Natural killer cell (primary cell): ENCODE results near the gene MEPCE. TPM values are rescaled to one million over a fixed set of nuclear protein-coding genes. Genes with fewer than 3 reads are reported as not detected.

Experiments used
- ATAC-seq, 3 donors: fragments of 150-1000 bp in 2 of 3; fragments of 200-7000 bp in 1 of 3; cut with Tn5 transposase; 1 replicate in 1 of 3; 2 replicates in 2 of 3; pipeline ENCODE4 v1.10.0; 2021; ENCODE audit warnings: mild to moderate bottlenecking in 2 of 3, moderate library complexity in 2 of 3
- DNase-seq, 2 donors: peaks; one replicate each; pipeline versions ENCODE4 v3.0.0 to v3.0.0-alpha.2; 2013 to 2021; ENCODE audit warnings: mixed read lengths in 1 of 2
- H3K27ac ChIP-seq: one replicate; pipeline ENCODE4 v1.5.1; 2013; ENCODE audit warnings: mild to moderate bottlenecking, low read length
- H3K27me3 ChIP-seq: one replicate; pipeline ENCODE4 v1.6.1; 2013; ENCODE audit warnings: low read length; ENCODE audit not compliant: control insufficient read depth, insufficient read depth
- H3K36me3 ChIP-seq: one replicate; pipeline ENCODE4 v1.6.1; 2013; ENCODE audit warnings: low read length; ENCODE audit not compliant: control insufficient read depth, insufficient read depth
- H3K4me1 ChIP-seq: one replicate; pipeline ENCODE4 v1.6.1; 2013; ENCODE audit warnings: low read length; ENCODE audit not compliant: control insufficient read depth, insufficient read depth
- H3K4me3 ChIP-seq: one replicate; pipeline ENCODE4 v1.5.1; 2013; ENCODE audit warnings: low read length
- H3K9me3 ChIP-seq: one replicate; pipeline ENCODE4 v1.6.1; 2013; ENCODE audit warnings: low read length; ENCODE audit not compliant: control insufficient read depth, insufficient read depth
- H3K27ac Mint-ChIP-seq, 2 donors: one replicate each; pipeline ENCODE4 v1.8.0; 2022; ENCODE audit warnings: mild to moderate bottlenecking in 2 of 2, mixed read lengths in 2 of 2, moderate library complexity in 1 of 2
- H3K27me3 Mint-ChIP-seq, 2 donors: one replicate each; pipeline ENCODE4 v1.8.0; 2022; ENCODE audit warnings: low read depth in 2 of 2, mixed read lengths in 2 of 2
- H3K36me3 Mint-ChIP-seq: one replicate; pipeline ENCODE4 v1.8.0; 2022; ENCODE audit warnings: mixed read lengths
- H3K4me1 Mint-ChIP-seq, 2 donors: one replicate each; pipeline ENCODE4 v1.8.0; 2022; ENCODE audit warnings: mixed read lengths in 2 of 2
- H3K4me3 Mint-ChIP-seq: one replicate; pipeline ENCODE4 v1.8.0; 2022; ENCODE audit warnings: mild to moderate bottlenecking, moderate library complexity, mixed read lengths
- H3K9me3 Mint-ChIP-seq, 2 donors: one replicate each; pipeline ENCODE4 v1.8.0; 2022; ENCODE audit warnings: mixed read lengths in 2 of 2
- CTCF ChIP-seq: fragments of 200-600 bp; IDR thresholded peaks from one replicate; pipeline ENCODE4 v1.8.0; 2022; ENCODE audit warnings: antibody characterized with exemption
- WGBS: methylation state at CpG from one replicate; pipeline ENCODE4 v1.1.7; 2013; ENCODE audit warnings: missing lambda C conversion rate; ENCODE audit not compliant: insufficient coverage; 5-methylcytosine and 5-hydroxymethylcytosine counted together
- intact Hi-C: fragments of 100-400 bp; cut with micrococcal nuclease; formaldehyde crosslinking; loops from one replicate; pipeline ENCODE4 v1.14.2; 2022
- total RNA-seq, 4 donors: library from RNA; stranded (reverse); fragments of 120-200 nt in 1 of 4; gene quantifications; one replicate each; pipeline versions ENCODE4 v1.2.3 to v1.2.4, GENCODE V29; 2013 to 2022

The MEPCE gene
- total RNA-seq, 3 donors from 2014 or later (not counting 1 experiment from before 2014, with no cell fraction given): 48.1 to 54.9 (median 54.1) TPM

- no peaks in the 10 kb centered on the region for H3K9me3 ChIP-seq
- Mint-ChIP-seq H3K36me3 (no peaks in the 10 kb centered on the region), H3K4me1 (peaks cover 0 to 5% of the 10 kb centered on the region in 2 donors), H3K9me3 (no peaks in the 10 kb centered on the region), H3K4me3 (no peak overlapping the region), H3K27me3 (no peaks in the 10 kb centered on the region), H3K27ac (no peak overlapping the region)
- no peaks in the 10 kb centered on the region for H3K4me1 ChIP-seq
- TF ChIP-seq CTCF: no peak
- ATAC-seq (no peak), DNase-seq (no peak)
- H3K36me3 ChIP-seq: no peaks in the 10 kb centered on the region
- no peak overlapping the region for H3K4me3 ChIP-seq
- no peaks in the 10 kb centered on the region for H3K27me3 ChIP-seq
- H3K27ac ChIP-seq: no peak overlapping the region
- intact Hi-C loops: no loop called here
- WGBS: 86% methylated on average over 9 of the region's 9 CpGs
Measured at GRCh38 chr7:100389437-100390088, 40.1 kb upstream of the MEPCE start.

GRCh38 chr7:100390286-100391009, 39.2 kb upstream of the MEPCE start:
- Histone ChIP-seq H3K4me1 (no peaks in the 10 kb centered on the region), H3K4me3 (no peak overlapping the region), H3K36me3 (no peaks in the 10 kb centered on the region), H3K27me3 (no peaks in the 10 kb centered on the region), H3K9me3 (no peaks in the 10 kb centered on the region), H3K27ac (no peak overlapping the region)
- no peaks in the 10 kb centered on the region for H3K36me3 Mint-ChIP-seq
- 91% methylated on average over 2 of the region's 3 CpGs for WGBS
- no peak for DNase-seq
- TF ChIP-seq CTCF: no peak
- no peak for ATAC-seq
- intact Hi-C loops: no loop called here
- H3K27ac Mint-ChIP-seq: no peak overlapping the region
- peaks cover 0 to 5% of the 10 kb centered on the region in 2 donors for H3K4me1 Mint-ChIP-seq
- H3K27me3 Mint-ChIP-seq: no peaks in the 10 kb centered on the region
- H3K9me3 Mint-ChIP-seq: no peaks in the 10 kb centered on the region
- no peak overlapping the region for H3K4me3 Mint-ChIP-seq

- 65% methylated on average over 4 of the region's 4 CpGs for WGBS
- Histone ChIP-seq H3K9me3 (no peaks in the 10 kb centered on the region), H3K4me3 (no peak overlapping the region), H3K4me1 (peaks cover 21% of the 10 kb centered on the region), H3K27me3 (no peaks in the 10 kb centered on the region), H3K36me3 (no peaks in the 10 kb centered on the region), H3K27ac (no peak overlapping the region)
- no peaks in the 10 kb centered on the region for H3K9me3 Mint-ChIP-seq
- no peak for TF ChIP-seq CTCF
- H3K4me3 Mint-ChIP-seq: no peak overlapping the region
- ATAC-seq (no peak), DNase-seq (no peak)
- H3K4me1 Mint-ChIP-seq: peaks cover 19 to 22% of the 10 kb centered on the region in 2 donors
- intact Hi-C loops: no loop called here
- H3K36me3 Mint-ChIP-seq: no peaks in the 10 kb centered on the region
- H3K27ac Mint-ChIP-seq: no peak overlapping the region
- H3K27me3 Mint-ChIP-seq: no peaks in the 10 kb centered on the region
Measured at GRCh38 chr7:100393233-100393905, 36.3 kb upstream of the MEPCE start.
